H1 (cell line): ENCODE results near the gene SERPINB12. TPM values are rescaled to one million over a fixed set of nuclear protein-coding genes. Genes with fewer than 3 reads are reported as not detected.

ENCODE experiments used
- CTCF ChIA-PET: fragments of 300-600 bp; sonication (Branson Sonifier 250); formaldehyde crosslinking; loops from one replicate; lab custom pipeline; 2021; ENCODE audit not compliant: partially characterized antibody; lab: Charles Lee
- POLR2A ChIA-PET: fragments of 300-600 bp; sonication (Branson Sonifier 250); formaldehyde crosslinking; loops from one replicate; lab custom pipeline; 2021; ENCODE audit warnings: inconsistent platforms; ENCODE audit not compliant: partially characterized antibody; lab: Charles Lee
- DNase-seq, 2 experiments: peaks; one replicate each; pipeline versions ENCODE4 v3.0.0 to v3.0.0-alpha.2; 2010 to 2022; ENCODE audit warnings: low spot score in 2 of 2, low read depth in 1 of 2, mixed read lengths in 1 of 2
- FAIRE-seq: peaks from 2 replicates; lab custom pipeline; 2011; peaks lifted over from hg19 to GRCh38; lab: Jason Lieb, UNC
- H2AFZ ChIP-seq: 2 replicates; pipeline ENCODE4 v1.8.1; 2012; ENCODE audit warnings: low read length, inconsistent platforms
- H2AK5ac ChIP-seq: 2 replicates; pipeline ENCODE4 v1.6.1; 2013; ENCODE audit warnings: low read depth, low read length
- H2BK120ac ChIP-seq: replicated peaks from 2 replicates; pipeline ENCODE3; 2013; ENCODE audit warnings: low read depth, low read length, inconsistent platforms
- H2BK12ac ChIP-seq: 2 replicates; pipeline ENCODE4 v1.6.1; 2013; ENCODE audit warnings: low read depth, low read length
- H2BK15ac ChIP-seq: 2 replicates; pipeline ENCODE4 v1.6.1; 2013; ENCODE audit warnings: low read length
- H2BK20ac ChIP-seq: 2 replicates; pipeline ENCODE4 v1.6.1; 2013; ENCODE audit warnings: low read length
- H2BK5ac ChIP-seq: 2 replicates; pipeline ENCODE4 v1.6.1; 2013; ENCODE audit warnings: low read depth, low read length
- H3K14ac ChIP-seq: 2 replicates; pipeline ENCODE4 v1.6.1; 2013; ENCODE audit warnings: inconsistent platforms; ENCODE audit not compliant: insufficient read length
- H3K18ac ChIP-seq: 2 replicates; pipeline ENCODE4 v1.6.1; 2013; ENCODE audit warnings: low read length; ENCODE audit errors: extremely low read depth
- H3K23ac ChIP-seq: 2 replicates; pipeline ENCODE4 v1.6.1; 2013; ENCODE audit warnings: inconsistent platforms; ENCODE audit not compliant: insufficient read length
- H3K23me2 ChIP-seq: 2 replicates; pipeline ENCODE4 v1.6.1; 2013; ENCODE audit warnings: low read depth, low read length
- H3K27ac ChIP-seq: 2 replicates; pipeline ENCODE4 v1.6.1; 2011; ENCODE audit warnings: low read depth, low read length, inconsistent platforms
- H3K27me3 ChIP-seq, 4 experiments: replicated peaks in 1 of 4; 1 replicate in 1 of 4; 2 replicates in 3 of 4; pipeline versions ENCODE4 v1.6.1 to v1.8.1; 2011 to 2013; ENCODE audit warnings: low read length in 3 of 4, mild to moderate bottlenecking in 3 of 4, inconsistent platforms in 2 of 4, mixed read lengths in 2 of 4, moderate library complexity in 1 of 4; ENCODE audit not compliant: control insufficient read depth in 3 of 4, insufficient read depth in 3 of 4; ENCODE audit errors: extremely low read depth in 1 of 4
- H3K36me3 ChIP-seq, 4 experiments: 2 replicates each; pipeline versions ENCODE4 v1.6.1 to v1.8.1; 2011 to 2013; ENCODE audit warnings: mild to moderate bottlenecking in 4 of 4, low read length in 3 of 4, moderate library complexity in 2 of 4, control low read depth in 1 of 4, inconsistent platforms in 1 of 4; ENCODE audit not compliant: insufficient read depth in 4 of 4, control insufficient read depth in 2 of 4
- H3K4ac ChIP-seq: replicated peaks from 2 replicates; pipeline ENCODE3; 2013; ENCODE audit warnings: low read length, low read depth, mixed read lengths, inconsistent platforms; ENCODE audit not compliant: insufficient read length
- H3K4me1 ChIP-seq, 4 experiments: replicated peaks in 1 of 4; 1 replicate in 1 of 4; 2 replicates in 3 of 4; pipeline versions ENCODE4 v1.6.1 to v1.8.1; 2011 to 2013; ENCODE audit warnings: low read length in 3 of 4, inconsistent platforms in 2 of 4, mixed read lengths in 1 of 4; ENCODE audit not compliant: insufficient read depth in 4 of 4, control insufficient read depth in 3 of 4
- H3K4me2 ChIP-seq, 2 experiments: 2 replicates each; pipeline versions ENCODE4 v1.6.1 to v1.8.1; 2011 to 2013; ENCODE audit warnings: low read depth in 2 of 2, low read length in 2 of 2, control low read depth in 1 of 2, inconsistent platforms in 1 of 2, mild to moderate bottlenecking in 1 of 2; ENCODE audit not compliant: insufficient read depth in 1 of 2
- H3K4me3 ChIP-seq, 4 experiments: fragments of 200-600, 300-600 bp in 1 of 4; sonication (generic), shearing (Covaris generic), sonication (Bioruptor Twin) in 1 of 4; 2 replicates each; pipeline versions ENCODE4 v1.5.1 to v1.8.1; 2011 to 2016; ENCODE audit warnings: low read length in 4 of 4, low read depth in 3 of 4, control low read depth in 2 of 4, inconsistent platforms in 2 of 4, mild to moderate bottlenecking in 2 of 4, mixed read lengths in 1 of 4, moderate library complexity in 1 of 4; ENCODE audit not compliant: insufficient read depth in 2 of 4; ENCODE audit errors: extremely low read depth in 1 of 4
- H3K56ac ChIP-seq: replicated peaks from 2 replicates; pipeline ENCODE3; 2013; ENCODE audit warnings: low read depth, mild to moderate bottlenecking, mixed read lengths, low read length, inconsistent platforms; ENCODE audit not compliant: insufficient read length
- H3K79me1 ChIP-seq: 2 replicates; pipeline ENCODE4 v1.6.1; 2013; ENCODE audit warnings: low read depth, low read length, control low read depth
- H3K79me2 ChIP-seq, 2 experiments: 2 replicates each; pipeline versions ENCODE4 v1.6.1 to v1.8.1; 2012 to 2013; ENCODE audit warnings: low read length in 2 of 2, mild to moderate bottlenecking in 2 of 2, inconsistent platforms in 1 of 2; ENCODE audit not compliant: insufficient read depth in 2 of 2, control insufficient read depth in 1 of 2
- H3K9ac ChIP-seq, 4 experiments: replicated peaks in 1 of 4; 1 replicate in 1 of 4; 2 replicates in 3 of 4; pipeline versions ENCODE4 v1.6.1 to v1.8.1; 2011 to 2013; ENCODE audit warnings: low read depth in 3 of 4, low read length in 3 of 4, control low read depth in 2 of 4, mild to moderate bottlenecking in 2 of 4, moderate library complexity in 2 of 4, inconsistent platforms in 1 of 4; ENCODE audit errors: extremely low read depth in 1 of 4
- H3K9me3 ChIP-seq, 2 experiments: 2 replicates each; pipeline versions ENCODE4 v1.6.1 to v1.8.1; 2012 to 2013; ENCODE audit warnings: mild to moderate bottlenecking in 2 of 2, moderate library complexity in 2 of 2, control low read depth in 1 of 2, inconsistent platforms in 1 of 2, low read depth in 1 of 2, low read length in 1 of 2, mixed read lengths in 1 of 2; ENCODE audit not compliant: insufficient read depth in 2 of 2
- H4K20me1 ChIP-seq, 2 experiments: replicated peaks in 1 of 2; 2 replicates each; pipeline versions ENCODE3 to v1.8.1; 2011 to 2013; ENCODE audit warnings: inconsistent platforms in 2 of 2, low read length in 2 of 2, mild to moderate bottlenecking in 1 of 2; ENCODE audit not compliant: insufficient read depth in 2 of 2, control insufficient read depth in 1 of 2
- H4K5ac ChIP-seq: 2 replicates; pipeline ENCODE4 v1.6.1; 2013; ENCODE audit warnings: low read length, low read depth, mixed read lengths, inconsistent platforms; ENCODE audit not compliant: insufficient read length
- H4K8ac ChIP-seq: 2 replicates; pipeline ENCODE4 v1.8.0; 2013; ENCODE audit warnings: mild to moderate bottlenecking, moderate library complexity, low read length, inconsistent platforms; ENCODE audit not compliant: insufficient read depth; ENCODE audit errors: extremely low read depth
- H4K91ac ChIP-seq: replicated peaks from 2 replicates; pipeline ENCODE3; 2013; ENCODE audit warnings: low read length, mixed read lengths, inconsistent platforms; ENCODE audit not compliant: insufficient read length
- BACH1 ChIP-seq: IDR thresholded peaks from 2 replicates; pipeline ENCODE4 v1.6.1; 2012; ENCODE audit warnings: low read length, improper control_type of control experiment
- CBX8 ChIP-seq: fragments of 300-800, 300-1000 bp; sonication (generic); IDR thresholded peaks from 2 replicates; pipeline ENCODE4 v1.7.1; 2016; ENCODE audit warnings: low read depth, low read length, borderline replicate concordance
- JUND ChIP-seq: IDR thresholded peaks from 2 replicates; pipeline ENCODE4 v1.6.1; 2011; ENCODE audit warnings: mild to moderate bottlenecking, improper control_type of control experiment, low read length
- KDM4A ChIP-seq: IDR thresholded peaks from one replicate; pipeline ENCODE4 v1.7.1; 2012; ENCODE audit warnings: low read depth, mild to moderate bottlenecking, moderate library complexity, low read length, inconsistent platforms; ENCODE audit not compliant: severe bottlenecking
- POLR2A ChIP-seq, 2 experiments: IDR thresholded peaks; 1 replicate in 1 of 2; 2 replicates in 1 of 2; pipeline ENCODE4 v1.6.1; 2011; ENCODE audit warnings: low read depth in 2 of 2, low read length in 2 of 2, mild to moderate bottlenecking in 2 of 2; ENCODE audit errors: control extremely low read depth in 1 of 2
- POLR2AphosphoS5 ChIP-seq: IDR thresholded peaks from 2 replicates; pipeline ENCODE4 v1.6.1; 2011; ENCODE audit warnings: low read depth, low read length
- RNF2 ChIP-seq: fragments of 200-900, 300-1000 bp; sonication (generic); IDR thresholded peaks from 2 replicates; pipeline ENCODE4 v1.7.1; 2016; ENCODE audit warnings: borderline replicate concordance, low read depth, mild to moderate bottlenecking, antibody characterized with exemption, low read length; ENCODE audit not compliant: poor library complexity, severe bottlenecking; ENCODE audit errors: missing control alignments
- SUZ12 ChIP-seq: fragments of 200-600 bp; sonication (generic); IDR thresholded peaks from 2 replicates; pipeline ENCODE4 v1.6.1; 2012; ENCODE audit warnings: mild to moderate bottlenecking, inconsistent platforms, low read length, moderate library complexity, mixed read lengths
- TBP ChIP-seq: IDR thresholded peaks from 2 replicates; pipeline ENCODE4 v1.6.1; 2011; ENCODE audit warnings: low read depth, low read length, improper control_type of control experiment
- WGBS, 2 experiments: shearing (Covaris generic) in 1 of 2; methylation state at CpG; one replicate each; pipeline versions ENCODE4 v1.1.6 to v1.1.7; 2013 to 2015; ENCODE audit warnings: low lambda C conversion rate in 2 of 2, mixed read lengths in 2 of 2, inconsistent platforms in 1 of 2, low coverage in 1 of 2, missing lambda C conversion rate in 1 of 2; ENCODE audit not compliant: insufficient replicate concordance in 2 of 2, insufficient coverage in 1 of 2, insufficient read length in 1 of 2; ENCODE audit errors: extremely low coverage in 1 of 2, missing lambda C conversion rate in 1 of 2; 5-methylcytosine and 5-hydroxymethylcytosine counted together
- polyA plus RNA-seq, 7 experiments: library from polyadenylated mRNA; depleted of rRNA in 3 of 7; stranded (reverse) in 5 of 7; unstranded in 2 of 7; fragments of >200 nt in 5 of 7; fragments of 200-250 nt in 2 of 7; gene quantifications; 1 replicate in 5 of 7; 2 replicates in 1 of 7; 4 replicates in 1 of 7; pipeline versions ENCODE4 v1.2.1 to v1.2.3, GENCODE V29; 2011 to 2013; ENCODE audit warnings: missing spikeins in 2 of 7, mixed read lengths in 2 of 7
- total RNA-seq: library from RNA; stranded (reverse); fragmentation: NEBNext Ultra II Directional; extraction: Animal tissue kit (Norgen Biotek cat#: 25700); gene quantifications from 2 replicates; pipeline ENCODE4 v1.2.1, GENCODE V29; 2021
- TF ChIP-seq, protein P1 (sequence below): IDR thresholded peaks from 2 replicates; pipeline ENCODE4 v1.6.1; 2012; ENCODE audit warnings: low read length, inconsistent platforms

SERPINB12 gene
- total and polyA plus RNA-seq, 2 of the 8 experiments (the other 6 are each of a cell fraction or from before 2014, with no cell fraction given) = not detected

DNA sequence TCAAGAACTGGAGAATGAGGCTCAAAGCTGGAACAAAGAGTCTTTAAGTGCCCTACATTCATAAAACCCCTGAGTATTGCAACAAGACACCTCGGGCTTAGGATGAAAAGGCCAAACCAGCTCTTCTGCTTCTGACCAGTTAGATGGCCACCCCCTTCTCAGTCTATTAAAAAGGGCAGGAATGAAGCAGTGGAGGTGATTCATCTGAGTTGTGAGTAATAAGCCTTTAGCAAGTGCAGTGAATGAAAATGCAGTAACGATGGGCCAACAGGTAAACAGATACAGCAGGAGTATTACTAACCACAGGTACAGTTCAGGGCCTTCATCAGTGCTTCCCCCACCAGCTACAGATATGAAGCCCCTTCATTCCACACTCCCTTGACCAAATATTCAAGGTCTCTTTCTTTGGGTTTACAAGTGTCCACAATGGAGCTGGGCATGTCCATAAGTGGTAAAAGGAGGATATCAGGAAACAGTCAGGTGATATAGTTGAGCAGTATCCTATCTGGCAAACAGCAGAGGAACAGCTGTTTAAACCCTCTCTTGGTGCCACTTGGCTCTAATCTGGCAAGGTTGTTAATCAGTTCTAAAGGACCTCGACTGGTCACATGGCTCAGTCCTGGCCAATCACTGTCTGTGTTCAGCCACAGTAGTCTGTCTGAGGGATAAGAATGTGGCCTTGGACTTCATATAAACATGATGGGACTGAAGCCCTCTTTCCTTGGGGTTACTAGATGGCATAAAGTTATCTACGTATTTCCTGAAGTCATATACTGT, 62.8 kb downstream of the SERPINB12 start:
- Histone ChIP-seq H2BK20ac (no peak overlapping the region), H2AK5ac (no peak overlapping the region), H3K79me2 (no peaks in the 10 kb centered on the region), H3K23ac (no peak overlapping the region), H3K27ac (no peak overlapping the region), H2BK12ac (no peak overlapping the region), H3K36me3 (no peaks in the 10 kb centered on the region), H4K20me1 (no peaks in the 10 kb centered on the region), H3K4me1 (no peaks in the 10 kb centered on the region), H4K5ac (no peak overlapping the region), H3K9ac (no peak overlapping the region), H4K91ac (no peak overlapping the region), H2BK120ac (no peak overlapping the region), H3K18ac (no peak overlapping the region), H3K23me2 (no peaks in the 10 kb centered on the region), H2BK15ac (no peak overlapping the region), H3K9me3 (no peaks in the 10 kb centered on the region), H3K4me2 (no peak overlapping the region), H2AFZ (0 out of 2 replicates have a peak overlapping the region, but pooled peaks have one; percentile 16), H3K4me3 (no peak overlapping the region), H2BK5ac (no peak overlapping the region), H4K8ac (no peak overlapping the region), H3K14ac (no peak overlapping the region), H3K79me1 (no peaks in the 10 kb centered on the region), H3K4ac (no peak overlapping the region), H3K27me3 (no peaks in the 10 kb centered on the region), H3K56ac (no peak overlapping the region)
- FAIRE-seq (no peak), DNase-seq (no peak)
- CTCF ChIA-PET = interaction anchor here (0.9 to 2.3 kb wide), 3 partner anchors 9 to 40 kb away, joined by 3 to 7 read pairs (median 3); no protein-coding TSS in a partner anchor
- POLR2A ChIA-PET = no interaction called here
- WGBS, 2 experiments = 91% methylated on average over 4 of the region's 4 CpGs; no CpG with 5 or more reads in 1 of the 2 experiments
- TF ChIP-seq, protein P1, sequence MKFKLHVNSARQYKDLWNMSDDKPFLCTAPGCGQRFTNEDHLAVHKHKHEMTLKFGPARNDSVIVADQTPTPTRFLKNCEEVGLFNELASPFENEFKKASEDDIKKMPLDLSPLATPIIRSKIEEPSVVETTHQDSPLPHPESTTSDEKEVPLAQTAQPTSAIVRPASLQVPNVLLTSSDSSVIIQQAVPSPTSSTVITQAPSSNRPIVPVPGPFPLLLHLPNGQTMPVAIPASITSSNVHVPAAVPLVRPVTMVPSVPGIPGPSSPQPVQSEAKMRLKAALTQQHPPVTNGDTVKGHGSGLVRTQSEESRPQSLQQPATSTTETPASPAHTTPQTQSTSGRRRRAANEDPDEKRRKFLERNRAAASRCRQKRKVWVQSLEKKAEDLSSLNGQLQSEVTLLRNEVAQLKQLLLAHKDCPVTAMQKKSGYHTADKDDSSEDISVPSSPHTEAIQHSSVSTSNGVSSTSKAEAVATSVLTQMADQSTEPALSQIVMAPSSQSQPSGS = no peak
- TF ChIP-seq POLR2A (IDR thresholded peaks at IDR 0.05; ENCODE audit: control extremely low read depth in 1 of 2, low read depth in 2 of 2, low read length in 2 of 2) (no peak), TBP (no peak), SUZ12 (no peak), KDM4A (no peak), BACH1 (no peak), CBX8 (no peak), RNF2 (no peak), POLR2AphosphoS5 (no peak), JUND (no peak)
